Fibroblast of peridontal ligament (primary cell): ENCODE results near the gene OXSM.

Experiments
- DNase-seq: peaks from one replicate; pipeline ENCODE4 v3.0.0-alpha.2; 2010; ENCODE audit errors: extremely low read depth

OXSM gene

DNA sequence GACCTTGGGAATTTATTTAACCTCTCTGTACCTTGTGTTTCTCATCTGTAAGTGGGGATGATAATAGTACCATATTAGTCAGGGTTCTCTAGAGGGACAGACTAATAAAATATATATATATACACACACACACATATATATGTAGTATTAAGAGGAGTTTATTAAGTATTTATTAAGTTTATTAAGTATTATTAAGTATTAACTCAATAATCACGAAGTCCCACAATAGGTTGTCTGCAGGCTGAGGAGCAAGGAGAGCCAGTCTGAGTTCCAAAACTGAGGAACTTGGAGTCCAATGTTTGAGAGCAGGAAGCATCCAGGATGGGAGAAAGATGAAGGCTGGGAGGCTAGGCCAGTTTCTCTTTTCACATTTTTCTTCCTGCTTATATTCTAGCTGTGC, 14.8 kb downstream of the OXSM start:
- DNase-seq: no peak

DNA sequence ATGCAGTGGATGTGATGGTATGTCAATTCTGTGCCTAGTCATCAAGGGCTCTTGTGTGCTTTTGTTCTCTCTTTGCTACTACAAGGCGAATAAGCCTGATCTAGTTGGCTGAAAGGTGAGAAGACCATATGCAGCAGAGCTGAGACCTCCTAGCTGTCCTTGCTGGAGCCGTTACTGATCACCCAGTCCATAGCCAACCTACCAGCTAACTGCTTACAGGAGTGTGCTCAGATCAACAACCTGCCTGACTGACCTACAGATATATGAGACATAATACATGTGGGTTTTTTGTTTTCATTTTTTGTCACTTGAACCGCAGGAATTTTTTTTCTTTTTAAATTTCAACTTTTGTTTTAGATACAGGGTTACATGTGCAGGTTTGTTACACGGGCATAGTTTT, 22.8 kb downstream of the OXSM start:
- DNase-seq: no peak

DNA sequence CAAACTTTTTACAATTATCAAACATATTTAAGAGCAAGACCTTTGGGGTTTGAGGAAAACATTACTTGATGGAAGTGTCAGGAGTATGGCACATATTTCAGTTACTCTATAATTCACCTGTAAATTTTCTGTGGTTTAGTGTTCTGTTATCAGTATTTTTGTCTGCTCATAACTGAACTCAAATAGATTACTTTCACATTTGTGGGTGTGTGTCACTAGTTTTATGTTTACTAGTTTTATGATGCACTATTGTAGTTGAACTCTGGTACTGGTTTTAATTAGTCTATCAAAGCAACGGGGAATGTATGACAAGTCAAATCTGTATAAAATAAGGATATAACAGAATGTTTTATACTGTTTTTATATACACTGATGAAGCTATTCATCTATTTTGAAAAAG, 27.2 kb downstream of the OXSM start:
- no peak for DNase-seq

DNA sequence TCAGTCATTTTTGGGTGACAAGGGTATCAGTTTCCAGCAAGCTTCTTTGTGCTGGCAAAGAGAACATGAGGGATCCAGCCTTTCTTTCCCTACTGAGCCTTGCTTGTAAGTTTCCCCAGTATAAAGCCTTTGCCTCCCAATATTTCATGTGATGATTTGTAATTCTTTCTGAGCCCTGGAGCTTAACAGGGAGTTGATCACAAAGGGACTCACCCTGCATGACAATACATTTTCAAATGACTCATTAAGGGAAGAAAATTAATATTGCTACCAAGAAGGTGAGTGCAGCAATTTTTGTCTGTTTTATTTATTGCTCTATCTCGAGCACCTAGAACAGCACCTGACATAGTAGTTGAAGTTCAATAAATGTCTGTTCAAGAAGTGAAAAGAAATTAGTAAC, 27.7 kb downstream of the OXSM start:
- DNase-seq: no peak

DNA sequence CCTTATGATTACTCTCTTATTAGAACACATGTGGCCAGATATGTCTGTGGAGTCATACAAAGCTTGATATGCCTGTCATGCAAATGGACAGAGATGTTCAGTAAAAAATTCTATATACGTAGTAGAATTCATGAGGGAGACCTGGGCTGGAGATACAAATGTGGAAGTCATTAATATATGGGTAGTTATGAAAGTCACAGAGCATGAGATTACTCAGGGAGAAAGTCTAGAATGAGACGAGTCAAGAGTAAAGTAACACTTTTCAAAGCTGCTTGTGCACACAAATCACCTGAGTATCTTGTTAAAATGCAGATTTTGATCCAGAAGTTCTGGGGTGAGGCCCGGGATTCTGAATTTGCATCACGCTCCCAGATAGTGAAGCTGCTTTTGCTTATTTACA, 28.4 kb downstream of the OXSM start:
- no peak for DNase-seq

DNA sequence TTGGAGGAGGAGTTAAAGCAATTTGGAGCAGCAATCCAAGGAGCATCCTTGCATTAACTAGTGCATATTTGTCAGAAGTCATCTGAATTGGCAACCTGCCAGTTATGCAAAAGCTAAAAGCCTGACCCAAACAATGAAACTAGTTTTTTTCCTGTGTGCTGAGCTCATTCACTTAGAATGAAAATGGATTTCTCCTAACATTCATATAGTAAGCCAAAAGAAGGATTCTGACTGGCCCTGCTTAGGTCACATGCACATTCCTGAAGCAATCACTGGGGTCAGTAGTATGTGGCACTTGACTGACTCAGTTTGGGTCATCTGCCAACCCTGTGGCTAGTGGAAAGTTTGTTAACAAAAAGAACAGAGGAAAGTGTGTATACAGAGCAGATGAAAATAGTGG, 30.5 kb downstream of the OXSM start:
- peak; percentile 99 for DNase-seq

DNA sequence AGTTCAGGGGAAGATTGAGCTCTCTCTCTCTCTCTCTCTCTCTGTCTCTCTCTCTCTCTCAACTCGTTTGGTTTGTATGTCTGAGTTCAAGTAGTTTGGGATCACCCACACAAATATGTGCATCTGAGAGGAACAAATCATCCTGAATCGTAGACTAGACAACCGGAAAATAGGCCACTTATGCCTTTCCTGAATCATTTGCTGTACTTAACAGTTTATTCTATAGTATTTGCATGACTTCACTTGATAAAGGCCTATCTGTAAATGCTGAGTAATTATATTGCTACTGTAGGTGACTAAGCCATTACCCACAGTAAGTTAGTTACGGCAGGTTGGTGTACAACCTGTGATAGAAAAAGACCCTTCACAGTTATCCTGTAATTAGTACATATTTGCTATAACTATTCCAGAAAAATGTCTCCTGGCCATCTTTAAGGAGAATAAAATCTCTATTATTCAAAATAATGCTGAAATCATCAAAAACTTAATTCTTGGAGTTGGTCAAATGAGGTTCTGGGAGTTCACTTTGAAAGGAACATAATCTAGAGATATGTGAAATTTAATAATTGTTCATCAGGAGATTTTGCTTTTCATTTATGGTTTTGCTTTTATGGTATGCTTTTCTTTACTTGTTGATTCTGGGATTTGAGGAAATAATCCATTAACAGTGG, 31.1 kb downstream of the OXSM start:
- DNase-seq: no peak

DNA sequence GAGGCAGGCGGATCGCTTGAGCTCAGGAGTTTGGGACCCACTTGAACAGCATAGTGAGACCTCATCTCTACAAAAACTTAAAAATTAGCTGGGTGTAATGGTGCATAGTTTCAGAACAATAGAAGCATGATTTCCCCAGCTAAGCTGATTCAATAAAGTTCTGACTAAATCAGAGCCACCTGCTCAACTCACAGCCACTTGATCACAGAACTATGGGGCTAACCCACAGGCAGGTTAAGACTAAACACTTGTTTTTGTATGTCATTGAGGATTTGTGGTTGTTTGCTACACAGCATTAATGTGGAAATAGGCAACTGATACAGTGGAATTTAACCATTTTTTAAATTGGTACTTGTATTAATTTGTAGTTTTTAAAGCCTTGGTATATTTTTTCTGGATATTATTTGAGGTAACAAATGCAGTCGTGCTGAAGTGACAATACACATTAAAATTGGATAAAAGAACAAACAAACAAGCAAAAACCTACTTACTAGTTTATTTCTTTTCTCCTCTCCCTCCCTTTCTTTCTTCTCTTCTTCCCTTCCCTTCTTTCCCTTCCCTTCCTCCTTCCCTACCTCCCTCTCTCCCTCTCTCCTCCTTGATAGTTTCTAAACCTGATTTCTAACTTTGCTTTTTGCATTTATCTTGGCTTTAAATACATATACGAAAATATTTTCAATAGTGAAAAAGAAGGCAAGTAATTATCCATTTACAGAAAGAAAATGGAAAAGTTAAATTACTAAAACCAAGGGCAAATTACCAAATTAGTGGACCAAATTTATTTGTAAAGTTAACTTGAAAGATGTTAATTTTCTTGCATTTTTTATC, 32.1 kb downstream of the OXSM start:
- DNase-seq: no peak

DNA sequence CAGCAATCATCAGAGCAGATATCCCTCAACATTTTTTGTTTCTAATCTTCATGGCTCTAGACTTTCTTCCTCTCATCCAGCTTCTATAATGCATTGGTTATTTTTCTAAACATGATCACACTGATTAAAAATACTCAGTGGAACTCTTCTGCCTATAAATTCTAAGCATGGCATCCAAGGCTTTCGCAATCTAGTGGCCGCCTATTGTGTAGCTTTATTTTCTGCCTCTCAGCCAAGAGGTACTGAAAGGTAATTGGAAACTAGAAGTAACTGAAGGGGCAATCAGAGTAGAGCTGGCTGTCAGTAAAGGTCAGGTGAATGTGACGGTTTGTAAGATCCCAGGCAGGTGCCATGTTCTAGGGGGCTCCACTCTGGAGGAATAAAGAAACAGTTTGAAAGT, 33.4 kb downstream of the OXSM start:
- DNase-seq: no peak

DNA sequence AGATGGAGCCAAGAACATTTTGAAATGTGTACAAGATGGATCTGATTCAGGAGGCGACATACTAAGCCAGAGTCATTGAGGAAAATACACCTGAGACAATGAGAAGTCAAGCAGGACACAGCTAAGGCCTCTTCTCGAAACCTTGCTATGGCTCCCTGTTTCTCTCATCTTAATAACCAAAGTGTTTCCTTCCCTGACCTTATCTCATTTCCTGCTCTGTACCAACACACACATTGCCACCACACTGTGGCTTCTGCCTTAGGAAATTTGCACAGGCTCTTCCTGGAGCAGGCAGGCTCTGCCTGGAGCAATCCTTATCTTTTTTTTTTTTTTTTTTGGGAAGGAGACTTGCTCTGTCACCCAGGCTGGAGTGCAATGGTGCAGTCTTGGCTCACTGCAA, 36.6 kb downstream of the OXSM start:
- DNase-seq: no peak

DNA sequence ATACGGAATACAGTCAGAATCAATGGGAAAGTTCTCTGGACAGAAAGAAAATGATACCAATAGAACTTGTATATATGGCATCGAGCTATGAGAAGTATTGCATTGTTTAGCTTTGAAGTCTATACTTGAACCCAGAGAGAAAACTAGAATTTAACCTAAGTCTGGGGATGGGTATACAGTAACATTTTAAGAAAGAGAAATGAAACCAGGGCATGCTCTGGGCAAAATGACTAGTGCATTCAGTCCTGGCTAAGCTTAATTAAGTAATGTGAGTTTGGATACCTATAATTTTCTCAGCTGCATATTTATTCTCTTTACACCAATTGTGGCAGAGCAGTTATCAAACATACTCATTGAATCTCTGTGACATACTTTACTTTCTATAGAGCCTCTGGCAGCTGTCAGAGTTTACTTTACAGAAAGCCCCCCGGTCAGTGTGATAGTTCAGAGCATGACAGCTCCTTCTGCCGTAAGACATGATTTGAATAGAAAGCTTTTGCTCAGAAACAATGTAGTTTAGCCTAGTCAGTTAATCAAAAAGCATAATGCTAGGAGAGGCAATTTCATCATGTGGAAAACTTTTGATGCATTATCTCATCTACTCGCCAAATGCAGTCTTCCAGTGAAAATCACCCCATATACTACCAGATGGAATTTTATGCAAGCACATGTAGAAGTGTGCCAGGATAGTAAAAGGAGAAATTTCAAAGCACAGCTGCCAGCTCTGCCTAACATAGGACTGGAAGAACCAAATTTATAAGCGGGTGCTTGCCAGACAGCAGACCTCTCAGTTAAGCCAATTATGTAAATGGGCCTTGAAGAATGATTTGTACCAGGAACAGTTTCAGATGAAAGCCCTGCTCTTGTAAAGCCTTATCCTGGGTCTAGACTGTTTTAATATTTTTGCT, 40.7 kb downstream of the OXSM start:
- no peak for DNase-seq

DNA sequence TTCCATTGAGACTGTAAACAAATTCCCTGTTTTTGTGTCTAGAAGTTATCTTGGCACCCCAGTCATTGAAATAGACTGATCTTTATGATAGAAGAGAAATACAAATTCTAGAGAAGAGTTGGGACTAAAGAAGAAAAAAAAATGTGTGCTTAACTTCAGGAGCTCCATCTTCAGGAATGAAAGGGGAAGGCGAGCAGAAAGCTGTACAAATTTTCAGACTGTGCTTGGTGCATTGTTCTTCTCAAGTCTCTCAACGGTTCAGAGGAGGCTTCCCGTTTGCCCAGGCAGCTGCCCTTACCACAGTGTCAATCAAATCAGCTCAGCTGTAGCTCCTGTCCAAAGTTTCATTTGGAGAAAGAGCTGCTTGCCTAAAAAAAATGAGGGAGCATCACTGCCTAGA, 41.7 kb downstream of the OXSM start:
- peak; percentile 61 for DNase-seq

DNA sequence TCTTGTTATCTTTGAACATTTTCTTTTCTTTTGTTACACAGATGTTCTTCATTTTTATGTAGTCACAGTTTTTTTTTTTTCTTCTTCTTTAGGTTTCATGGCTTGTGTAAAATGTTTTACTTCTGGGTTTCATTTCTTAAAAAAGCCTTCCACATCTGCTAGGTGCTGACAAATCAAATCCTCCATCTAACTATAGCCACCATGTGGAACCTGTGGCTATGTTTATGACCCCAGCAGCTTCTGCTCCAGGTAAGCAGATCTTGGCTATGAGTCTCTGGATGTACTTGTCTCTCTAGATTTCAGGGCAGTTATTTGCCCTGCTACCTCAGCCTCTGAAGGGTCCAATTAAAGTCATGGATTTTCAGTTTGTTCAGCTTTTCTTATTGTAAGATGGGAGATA, 44.5 kb downstream of the OXSM start:
- no peak for DNase-seq

DNA sequence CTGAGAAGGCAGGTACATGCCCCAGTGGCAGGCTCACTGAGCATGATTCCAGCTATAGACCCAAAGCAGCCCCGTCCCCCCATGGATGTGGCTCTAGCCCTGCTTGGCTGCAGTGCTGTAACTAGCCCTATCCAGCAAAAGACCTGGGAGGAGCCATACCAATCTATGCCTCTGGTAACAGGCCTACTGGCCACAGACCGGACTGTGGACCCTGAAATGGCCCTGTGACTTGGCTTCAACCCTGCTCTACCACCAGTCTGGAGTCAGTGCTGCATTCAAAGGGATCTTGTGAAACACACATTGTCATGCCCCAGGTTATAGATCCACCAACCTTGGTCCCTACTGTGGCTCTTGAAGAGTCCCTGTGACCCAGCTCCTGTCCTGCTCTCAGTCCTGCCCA, 46.7 kb downstream of the OXSM start:
- DNase-seq: no peak

DNA sequence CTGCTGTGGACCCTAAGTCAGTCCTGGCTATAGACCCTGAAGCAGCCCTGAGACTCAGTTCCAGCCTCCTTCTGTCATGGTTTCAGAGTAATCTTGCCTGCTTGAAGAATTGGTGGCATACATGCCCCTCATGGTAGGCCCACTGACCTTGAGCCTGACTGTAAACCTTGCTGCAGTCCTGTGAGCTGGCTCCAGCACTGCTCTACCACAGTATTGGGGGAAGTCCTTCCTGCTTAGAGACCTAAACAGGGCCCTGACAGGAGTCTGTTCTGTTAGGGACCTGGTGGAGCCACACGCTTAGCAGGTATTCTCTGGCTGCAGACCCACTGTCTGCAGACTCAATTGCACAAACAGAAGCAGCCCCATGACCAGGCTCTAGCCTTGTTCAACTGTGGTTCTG, 47.1 kb downstream of the OXSM start:
- DNase-seq: no peak

DNA sequence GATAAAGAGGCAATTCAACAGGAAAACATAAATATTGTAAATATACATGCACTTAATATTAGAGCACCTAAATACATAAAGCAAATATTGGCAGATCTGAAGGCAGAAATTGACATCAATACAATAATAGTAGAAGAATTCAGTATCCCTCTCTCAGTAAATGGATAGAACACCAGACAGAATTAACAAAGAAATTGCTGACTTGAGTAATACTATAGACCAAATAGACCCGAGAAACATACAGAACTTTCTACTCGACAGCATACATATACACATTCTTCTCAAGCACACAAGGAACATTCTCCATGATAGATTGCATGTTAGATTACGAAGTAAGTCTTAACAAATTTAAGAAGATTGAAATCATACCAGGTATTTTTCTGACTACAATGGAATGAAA, 50.2 kb downstream of the OXSM start:
- no peak for DNase-seq

DNA sequence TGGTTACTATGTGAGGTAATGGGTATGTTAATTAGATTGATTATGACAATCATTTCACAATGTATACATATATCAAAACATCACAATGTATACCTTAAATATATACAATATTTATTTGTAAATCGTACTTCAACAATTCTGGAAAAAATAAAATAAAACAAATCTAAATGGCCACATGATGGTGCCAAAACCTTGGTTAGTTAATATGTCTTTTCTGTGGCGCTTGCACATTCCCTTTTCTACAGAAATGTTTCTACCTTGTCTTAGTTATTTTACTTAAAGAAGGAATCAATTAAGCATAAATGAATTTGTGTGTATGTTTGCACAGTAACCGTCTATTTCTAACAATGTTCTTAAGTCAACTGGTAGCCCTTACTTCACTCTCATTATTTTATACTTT, 53.4 kb downstream of the OXSM start:
- no peak for DNase-seq
